Esophagus (tissue), 2 donors: ENCODE results near the gene SLIT1. TPM values are rescaled to one million over a fixed set of nuclear protein-coding genes. Genes with fewer than 3 reads are reported as not detected.

Source experiments
- H3K27ac ChIP-seq, 2 donors: one replicate each; pipeline ENCODE4 v1.5.1; 2013; ENCODE audit warnings: low read depth in 2 of 2, mild to moderate bottlenecking in 2 of 2, inconsistent platforms in 1 of 2, low read length in 1 of 2, moderate library complexity in 1 of 2
- H3K27me3 ChIP-seq, 2 donors: one replicate each; pipeline ENCODE4 v1.6.1; 2013; ENCODE audit warnings: low read length in 2 of 2, control low read depth in 1 of 2, mild to moderate bottlenecking in 1 of 2; ENCODE audit not compliant: insufficient read depth in 2 of 2, control insufficient read depth in 1 of 2
- H3K36me3 ChIP-seq, 2 donors: one replicate each; pipeline ENCODE4 v1.6.1; 2013; ENCODE audit warnings: low read length in 1 of 2; ENCODE audit not compliant: control insufficient read depth in 2 of 2, insufficient read depth in 2 of 2
- H3K4me1 ChIP-seq, 2 donors: one replicate each; pipeline ENCODE4 v1.6.1; 2013; ENCODE audit warnings: low read length in 1 of 2; ENCODE audit not compliant: control insufficient read depth in 2 of 2, insufficient read depth in 2 of 2
- H3K4me3 ChIP-seq, 2 donors: one replicate each; pipeline ENCODE4 v1.5.1; 2013; ENCODE audit warnings: low read length in 2 of 2, mild to moderate bottlenecking in 2 of 2, low read depth in 1 of 2, moderate library complexity in 1 of 2
- H3K9me3 ChIP-seq, 2 donors: one replicate each; pipeline ENCODE4 v1.6.1; 2013; ENCODE audit warnings: mild to moderate bottlenecking in 2 of 2, low read depth in 1 of 2, low read length in 1 of 2, moderate library complexity in 1 of 2; ENCODE audit not compliant: control insufficient read depth in 2 of 2, insufficient read depth in 1 of 2
- WGBS, 2 donors: extraction: QIAGEN DNeasy Blood & Tissue Kit; methylation state at CpG; one replicate each; pipeline ENCODE4 v1.1.7; 2013; 5-methylcytosine and 5-hydroxymethylcytosine counted together
- polyA plus RNA-seq, 2 donors: library from polyadenylated mRNA; stranded (reverse); fragments of 200-250 nt; gene quantifications; one replicate each; pipeline ENCODE4 v1.2.3, GENCODE V29; 2013
- donor health status: healthy with polysubstance abuse.
- donor health status: Bipolar disorder and iron deficiency.

Gene SLIT1
- polyA plus RNA-seq, 2 donors: 0.02 TPM

- no peak overlapping the region for H3K27ac ChIP-seq
- H3K4me1 ChIP-seq: no peaks in the 10 kb centered on the region
- 68 to 70% methylated on average over 11 of the region's 11 CpGs for WGBS, 2 donors
- H3K27me3 ChIP-seq: no peaks in the 10 kb centered on the region
- H3K4me3 ChIP-seq: no peak overlapping the region
- no peaks in the 10 kb centered on the region for H3K36me3 ChIP-seq
- no peaks in the 10 kb centered on the region for H3K9me3 ChIP-seq
These were observed 57.7 kb downstream of the SLIT1 start for GRCh38 chr10:97128039-97128492.

- H3K27me3 ChIP-seq: no peaks in the 10 kb centered on the region
- no peak overlapping the region for H3K4me3 ChIP-seq
- no peaks in the 10 kb centered on the region for H3K9me3 ChIP-seq
- no peaks in the 10 kb centered on the region for H3K36me3 ChIP-seq
- 67 to 68% methylated on average over 7 of the region's 7 CpGs for WGBS, 2 donors
- no peak overlapping the region for H3K27ac ChIP-seq
- H3K4me1 ChIP-seq: no peaks in the 10 kb centered on the region
These were observed 58.2 kb downstream of the SLIT1 start for GRCh38 chr10:97127509-97127908.

- H3K27ac ChIP-seq: no peak overlapping the region
- H3K4me3 ChIP-seq: no peak overlapping the region
- H3K27me3 ChIP-seq: no peaks in the 10 kb centered on the region
- 58 to 63% methylated on average over 5 of the region's 5 CpGs for WGBS, 2 donors
- no peaks in the 10 kb centered on the region for H3K9me3 ChIP-seq
- no peaks in the 10 kb centered on the region for H3K4me1 ChIP-seq
- H3K36me3 ChIP-seq: no peaks in the 10 kb centered on the region
These were observed 61.5 kb downstream of the SLIT1 start for GRCh38 chr10:97124211-97124610.

GRCh38 chr10:97123765-97124164 is 62.0 kb downstream of the SLIT1 start:
- Histone ChIP-seq H3K36me3 (no peaks in the 10 kb centered on the region), H3K9me3 (no peaks in the 10 kb centered on the region), H3K4me3 (no peak overlapping the region), H3K4me1 (no peaks in the 10 kb centered on the region), H3K27me3 (no peaks in the 10 kb centered on the region), H3K27ac (no peak overlapping the region)
- 68 to 70% methylated on average over 5 of the region's 5 CpGs for WGBS, 2 donors

DNA sequence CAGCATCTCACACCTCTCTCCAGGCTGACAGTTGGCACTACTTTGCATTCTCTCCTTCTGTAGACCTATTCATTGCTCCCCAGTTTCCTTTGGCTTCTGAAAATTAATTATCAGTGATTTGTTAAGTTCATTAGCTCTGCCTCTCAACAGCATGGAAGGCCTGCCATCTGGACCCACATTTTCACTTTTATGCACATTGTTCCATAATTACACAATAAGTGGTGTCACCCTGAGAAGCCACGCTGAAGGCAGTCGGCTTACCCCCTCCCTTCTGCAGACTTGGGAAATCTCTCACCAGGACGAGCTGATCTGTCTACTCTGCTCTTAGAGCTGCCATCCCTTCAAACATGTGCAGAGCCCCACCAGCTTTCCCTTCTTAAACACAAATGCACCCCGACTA is 64.7 kb downstream of the SLIT1 start:
- Histone ChIP-seq H3K4me3 (no peak overlapping the region), H3K27me3 (no peaks in the 10 kb centered on the region), H3K27ac (no peak overlapping the region), H3K4me1 (no peaks in the 10 kb centered on the region), H3K36me3 (no peaks in the 10 kb centered on the region), H3K9me3 (no peaks in the 10 kb centered on the region)
- 70 to 74% methylated on average over 4 of the region's 4 CpGs for WGBS, 2 donors

GRCh38 chr10:97120370-97120769 is 65.4 kb downstream of the SLIT1 start:
- H3K4me1 ChIP-seq: no peaks in the 10 kb centered on the region
- WGBS, 2 donors: 72 to 82% methylated on average over 15 of the region's 15 CpGs
- no peaks in the 10 kb centered on the region for H3K9me3 ChIP-seq
- no peak overlapping the region for H3K4me3 ChIP-seq
- no peak overlapping the region for H3K27ac ChIP-seq
- H3K27me3 ChIP-seq: no peaks in the 10 kb centered on the region
- no peaks in the 10 kb centered on the region for H3K36me3 ChIP-seq

GRCh38 chr10:97119058-97119745 is 66.6 kb downstream of the SLIT1 start:
- Histone ChIP-seq H3K4me3 (no peak overlapping the region), H3K27me3 (no peaks in the 10 kb centered on the region), H3K36me3 (no peaks in the 10 kb centered on the region), H3K4me1 (no peaks in the 10 kb centered on the region), H3K9me3 (no peaks in the 10 kb centered on the region), H3K27ac (no peak overlapping the region)
- WGBS, 2 donors: 67 to 70% methylated on average over 20 of the region's 20 CpGs

DNA sequence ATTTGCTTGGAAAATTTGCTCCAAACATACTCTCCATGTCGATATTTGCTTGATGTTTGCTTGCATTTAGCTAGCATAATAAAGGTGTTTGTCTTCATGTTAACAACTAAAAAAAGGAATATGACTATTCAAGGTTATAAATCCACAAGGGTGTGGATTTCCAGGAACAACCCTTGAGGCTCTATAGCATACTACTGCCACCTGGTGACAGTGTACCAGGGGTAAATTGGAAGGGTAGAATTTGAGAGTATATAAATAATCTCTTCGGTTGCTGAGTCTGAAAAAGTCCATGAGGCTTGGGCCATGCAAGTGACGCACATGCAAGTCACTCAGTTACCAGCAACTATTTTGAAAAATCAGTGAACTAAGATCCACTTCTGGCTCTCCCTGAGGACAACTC is 68.4 kb downstream of the SLIT1 start:
- H3K4me3 ChIP-seq: no peak overlapping the region
- no peaks in the 10 kb centered on the region for H3K36me3 ChIP-seq
- no peak overlapping the region for H3K27ac ChIP-seq
- H3K4me1 ChIP-seq: no peaks in the 10 kb centered on the region
- H3K9me3 ChIP-seq: no peaks in the 10 kb centered on the region
- WGBS, 2 donors: 40 to 45% methylated on average over 3 of the region's 3 CpGs
- no peaks in the 10 kb centered on the region for H3K27me3 ChIP-seq

- Histone ChIP-seq H3K4me1 (no peaks in the 10 kb centered on the region), H3K36me3 (no peaks in the 10 kb centered on the region), H3K4me3 (no peak overlapping the region), H3K9me3 (no peaks in the 10 kb centered on the region), H3K27me3 (no peaks in the 10 kb centered on the region), H3K27ac (no peak overlapping the region)
- 72 to 78% methylated on average over 7 of the region's 7 CpGs for WGBS, 2 donors
These were observed 69.1 kb downstream of the SLIT1 start for GRCh38 chr10:97116462-97117162.

- Histone ChIP-seq H3K4me1 (no peaks in the 10 kb centered on the region), H3K9me3 (no peaks in the 10 kb centered on the region), H3K27ac (no peak overlapping the region), H3K27me3 (no peaks in the 10 kb centered on the region), H3K36me3 (no peaks in the 10 kb centered on the region), H3K4me3 (no peak overlapping the region)
- 66 to 77% methylated on average over 2 of the region's 2 CpGs for WGBS, 2 donors
These were observed 69.9 kb downstream of the SLIT1 start for GRCh38 chr10:97115846-97116245.
